ENCODE measurements around the gene GLIS1. TPM values are rescaled to one million over a fixed set of nuclear protein-coding genes. Genes with fewer than 3 reads are reported as not detected.

The GLIS1 gene
- total and polyA plus RNA-seq, 2 donors (not counting 3 experiments of a cell fraction or from before 2014, with no cell fraction given), result not detected

DNA sequence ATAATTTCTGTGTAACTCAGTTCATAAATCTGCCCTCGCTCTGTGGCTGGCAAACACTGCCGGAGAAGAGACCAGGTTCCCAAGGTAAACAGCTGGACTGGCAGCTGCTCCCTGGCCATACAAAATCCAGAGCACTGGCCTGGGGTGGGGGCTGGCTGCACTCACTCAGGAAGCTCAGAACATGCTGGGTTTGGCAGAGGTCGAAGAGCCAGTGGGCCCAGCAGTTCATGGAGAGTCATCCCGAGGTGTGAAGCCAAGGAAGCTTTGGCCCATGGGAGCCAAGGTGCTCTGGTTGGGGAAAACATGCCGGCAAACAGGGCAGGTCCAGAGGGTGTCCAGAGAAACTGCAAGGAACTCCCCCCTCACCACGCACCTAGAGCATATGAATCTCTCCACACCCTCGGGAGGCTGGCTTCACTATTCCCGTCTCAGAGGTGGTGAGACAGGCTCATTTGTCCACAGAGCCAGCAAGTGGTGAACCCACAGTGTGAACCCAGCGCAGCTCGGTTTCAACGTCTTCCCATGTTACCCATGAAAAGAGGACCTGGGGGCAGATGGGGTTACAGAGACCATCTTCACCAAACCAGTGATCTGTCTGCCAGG lies 177.4 kb downstream of the GLIS1 start:
- Histone ChIP-seq H3K27ac (ENCODE audit: insufficient read depth, low read depth, low read length) (no peak overlapping the region), H3K4me3 (replicated peaks in 1 of 3; ENCODE audit: insufficient read depth in 1 of 3, low read depth in 1 of 3, low read length in 3 of 3) (no peak overlapping the region), H2AFZ (ENCODE audit: low read depth, low read length) (no peak overlapping the region), H4K20me1 (replicated peaks; ENCODE audit: control insufficient read depth, extremely low read depth, insufficient read depth, low read length) (no peaks in the 10 kb centered on the region), H3K4me1 (ENCODE audit: control insufficient read depth, extremely low read depth, insufficient read depth, low read length) (no peaks in the 10 kb centered on the region), H3K9me1 (replicated peaks; ENCODE audit: control insufficient read depth, extremely low read depth, insufficient read depth, low read length) (no peaks in the 10 kb centered on the region), H3K4me2 (ENCODE audit: insufficient read depth, low read length) (no peak overlapping the region), H3K9me3 (replicated peaks; ENCODE audit: control insufficient read depth, insufficient read depth, low read length) (no peaks in the 10 kb centered on the region), H3K36me3 (ENCODE audit: control insufficient read depth in 2 of 2, extremely low read depth in 1 of 2, insufficient read depth in 2 of 2, low read length in 2 of 2) (no peaks in the 10 kb centered on the region), H3K79me2 (ENCODE audit: control insufficient read depth, insufficient read depth, low read length) (no peaks in the 10 kb centered on the region), H3K9ac (replicated peaks; ENCODE audit: extremely low read depth, insufficient read depth, low read length) (no peak overlapping the region), H3K27me3 (ENCODE audit: control insufficient read depth in 2 of 2, insufficient read depth in 2 of 2, low read length in 2 of 2) (peaks cover 4 to 25% of the 10 kb centered on the region in 2 experiments)
- no TSS peak for BruUV-seq (replicated peaks)
- DNase-seq (ENCODE audit: low read depth, low spot score), result no peak
- ChIA-PET POLR2A (no interaction called here), CTCF (interaction anchor here (1.1 kb wide), 1 partner anchor 34 kb away, joined by 5 read pairs; no protein-coding TSS in a partner anchor)
- no peak for FAIRE-seq
- intact Hi-C loops (cut with micrococcal nuclease) (no loop called here), dilution Hi-C loops (cut with MboI; ENCODE audit: extremely low pct_ligation_motif_present, low sequenced_read_pairs) (no loop called here)
- TF ChIP-seq, protein P1, sequence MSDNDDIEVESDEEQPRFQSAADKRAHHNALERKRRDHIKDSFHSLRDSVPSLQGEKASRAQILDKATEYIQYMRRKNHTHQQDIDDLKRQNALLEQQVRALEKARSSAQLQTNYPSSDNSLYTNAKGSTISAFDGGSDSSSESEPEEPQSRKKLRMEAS (IDR thresholded peaks at IDR 0.05; ENCODE audit: insufficient read depth, insufficient read length), result no peak
- TF ChIP-seq FOS (IDR thresholded peaks at IDR 0.05; ENCODE audit: borderline replicate concordance, insufficient read depth, low read length) (no peak), POLR2AphosphoS5 (IDR thresholded peaks at IDR 0.05; ENCODE audit: insufficient read depth, low read depth, low read length) (no peak), GATA2 (IDR thresholded peaks at IDR 0.05; ENCODE audit: insufficient read depth, insufficient read length, low read depth, low read length) (no peak)
- TF ChIP-seq, protein P2, sequence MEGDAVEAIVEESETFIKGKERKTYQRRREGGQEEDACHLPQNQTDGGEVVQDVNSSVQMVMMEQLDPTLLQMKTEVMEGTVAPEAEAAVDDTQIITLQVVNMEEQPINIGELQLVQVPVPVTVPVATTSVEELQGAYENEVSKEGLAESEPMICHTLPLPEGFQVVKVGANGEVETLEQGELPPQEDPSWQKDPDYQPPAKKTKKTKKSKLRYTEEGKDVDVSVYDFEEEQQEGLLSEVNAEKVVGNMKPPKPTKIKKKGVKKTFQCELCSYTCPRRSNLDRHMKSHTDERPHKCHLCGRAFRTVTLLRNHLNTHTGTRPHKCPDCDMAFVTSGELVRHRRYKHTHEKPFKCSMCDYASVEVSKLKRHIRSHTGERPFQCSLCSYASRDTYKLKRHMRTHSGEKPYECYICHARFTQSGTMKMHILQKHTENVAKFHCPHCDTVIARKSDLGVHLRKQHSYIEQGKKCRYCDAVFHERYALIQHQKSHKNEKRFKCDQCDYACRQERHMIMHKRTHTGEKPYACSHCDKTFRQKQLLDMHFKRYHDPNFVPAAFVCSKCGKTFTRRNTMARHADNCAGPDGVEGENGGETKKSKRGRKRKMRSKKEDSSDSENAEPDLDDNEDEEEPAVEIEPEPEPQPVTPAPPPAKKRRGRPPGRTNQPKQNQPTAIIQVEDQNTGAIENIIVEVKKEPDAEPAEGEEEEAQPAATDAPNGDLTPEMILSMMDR (IDR thresholded peaks at IDR 0.05; ENCODE audit: extremely low read depth in 1 of 2, insufficient read depth in 1 of 2, low read depth in 1 of 2, low read length in 2 of 2), result no peak
